H1 (cell line): ENCODE measurements around the gene NOP9. TPM values are rescaled to one million over a fixed set of nuclear protein-coding genes. Genes with fewer than 3 reads are reported as not detected.

Experiments
- NANOG ChIP-seq: IDR thresholded peaks from 2 replicates; pipeline ENCODE4 v1.6.1; 2011; ENCODE audit warnings: low read length, low read depth, mild to moderate bottlenecking, inconsistent platforms; ENCODE audit not compliant: insufficient read depth, poor library complexity, severe bottlenecking
- polyA plus RNA-seq, 7 experiments: library from polyadenylated mRNA; depleted of rRNA in 3 of 7; stranded (reverse) in 5 of 7; unstranded in 2 of 7; fragments of >200 nt in 5 of 7; fragments of 200-250 nt in 2 of 7; gene quantifications; 1 replicate in 5 of 7; 2 replicates in 1 of 7; 4 replicates in 1 of 7; pipeline versions ENCODE4 v1.2.1 to v1.2.3, GENCODE V29; 2011 to 2013; ENCODE audit warnings: missing spikeins in 2 of 7, mixed read lengths in 2 of 7
- total RNA-seq: library from RNA; stranded (reverse); fragmentation: NEBNext Ultra II Directional; extraction: Animal tissue kit (Norgen Biotek cat#: 25700); gene quantifications from 2 replicates; pipeline ENCODE4 v1.2.1, GENCODE V29; 2021

The NOP9 gene
- total and polyA plus RNA-seq, 2 of the 8 experiments (the other 6 are each of a cell fraction or from before 2014, with no cell fraction given), result 17.8 to 34.8 TPM

DNA sequence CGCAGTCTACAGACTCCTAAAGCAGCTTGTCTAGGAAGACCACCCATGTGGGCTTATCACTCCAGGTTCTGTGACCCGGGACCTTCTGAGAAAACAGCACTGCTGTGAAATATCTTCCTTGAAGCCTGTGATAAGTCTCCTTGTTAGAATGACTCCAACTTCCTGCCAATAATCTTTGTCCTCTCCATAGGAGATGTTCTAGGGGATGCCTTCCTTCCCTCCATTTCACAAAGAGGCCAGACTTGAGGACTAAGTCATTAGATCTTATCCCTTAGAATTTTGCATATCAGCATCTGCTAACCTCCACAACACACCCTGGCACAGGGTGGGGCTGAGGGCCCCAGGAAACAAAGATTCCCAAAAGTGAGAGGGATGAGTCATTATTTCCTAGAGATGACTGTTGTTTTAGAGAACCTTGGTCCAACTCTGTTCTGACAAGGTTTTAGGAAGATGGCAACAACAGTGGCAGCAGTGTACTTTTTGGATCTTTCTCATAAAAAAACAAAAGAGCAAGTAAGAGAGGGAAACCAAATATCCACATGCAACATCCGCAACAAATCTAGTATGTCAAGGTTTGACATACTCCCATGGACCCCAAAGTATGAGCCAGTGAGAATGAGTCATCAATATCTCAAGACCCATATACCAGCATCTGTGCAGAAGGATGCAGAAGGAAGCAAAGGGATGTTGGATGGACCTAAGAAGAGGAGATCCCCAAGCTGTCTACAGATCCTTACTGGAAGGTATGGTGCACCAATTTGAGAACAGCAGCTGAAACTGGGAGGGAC is 17.7 kb downstream of the NOP9 start (continued):
- no peak for TF ChIP-seq NANOG
